ENCODE measurements around the gene LPO.

Gene LPO

GRCh38 chr17:58277107-58277801 is 38.9 kb downstream of the LPO start:
- TF ChIP-seq CTCF (IDR thresholded peaks at IDR 0.05; ENCODE audit: borderline replicate concordance, insufficient read depth, low read depth, low read length), result peak; percentile 45; the same call in 1 of the 2 replicates
- H3K4me3 ChIP-seq (ENCODE audit: low read depth, low read length), result no peak overlapping the region

GRCh38 chr17:58277802-58278595 is 39.6 kb downstream of the LPO start:
- TF ChIP-seq CTCF (IDR thresholded peaks at IDR 0.05; ENCODE audit: borderline replicate concordance, insufficient read depth, low read depth, low read length), result no peak
- H3K4me3 ChIP-seq (ENCODE audit: low read depth, low read length), result no peak overlapping the region

GRCh38 chr17:58278661-58279015 is 40.3 kb downstream of the LPO start:
- no peak overlapping the region for H3K4me3 ChIP-seq (ENCODE audit: low read depth, low read length)
- no peak for TF ChIP-seq CTCF (IDR thresholded peaks at IDR 0.05; ENCODE audit: borderline replicate concordance, insufficient read depth, low read depth, low read length)

- TF ChIP-seq CTCF (IDR thresholded peaks at IDR 0.05; ENCODE audit: borderline replicate concordance, insufficient read depth, low read depth, low read length), result no peak
- no peak overlapping the region for H3K4me3 ChIP-seq (ENCODE audit: low read depth, low read length)
These were observed 40.8 kb downstream of the LPO start for GRCh38 chr17:58279016-58279711.

- no peak overlapping the region for H3K4me3 ChIP-seq (ENCODE audit: low read depth, low read length)
- TF ChIP-seq CTCF (IDR thresholded peaks at IDR 0.05; ENCODE audit: borderline replicate concordance, insufficient read depth, low read depth, low read length), result no peak
These were observed 41.5 kb downstream of the LPO start for GRCh38 chr17:58279736-58280479.

GRCh38 chr17:58280480-58281217 is 42.3 kb downstream of the LPO start, which contains the start of gene MPO:
Gene MPO (minus strand): TSS chr17:58280935. CDS start chr17:58280758, 177 bp downstream.
- TF ChIP-seq CTCF (IDR thresholded peaks at IDR 0.05; ENCODE audit: borderline replicate concordance, insufficient read depth, low read depth, low read length), result no peak
- no peak within 1 kb of the TSS for H3K4me3 ChIP-seq (ENCODE audit: low read depth, low read length)
